Activated T-helper 2 cell treated with anti-CD3 and anti-CD28 coated beads, Interferon-gamma antibody, Interleukin-2, Interleukin-4, amounts not matched to agents 10 μg/mL and 5 μg/mL and 100 μg/mL, durations not matched to agents 14 hours and 24 hours and 36 hours (primary cell): ENCODE results near the gene EPHX1. TPM values are rescaled to one million over a fixed set of nuclear protein-coding genes. Genes with fewer than 3 reads are reported as not detected.
"Not testable (repeated sequence)": the region's sequence is repeated elsewhere in the genome, so short reads cannot be mapped to it uniquely, and the experiment has no call there.

Experiments
- DNase-seq: peaks from one replicate; pipeline ENCODE4 v3.0.0; 2021; ENCODE audit warnings: low spot score
- H3K27ac Mint-ChIP-seq: one replicate; pipeline ENCODE4 v1.8.0; 2021; ENCODE audit warnings: mixed read lengths
- H3K27me3 Mint-ChIP-seq: one replicate; pipeline ENCODE4 v1.8.0; 2021; ENCODE audit warnings: low read depth, mixed read lengths
- H3K36me3 Mint-ChIP-seq: one replicate; pipeline ENCODE4 v1.8.0; 2021; ENCODE audit warnings: low read depth, mixed read lengths
- H3K4me1 Mint-ChIP-seq: one replicate; pipeline ENCODE4 v1.8.0; 2021; ENCODE audit warnings: low read depth, mixed read lengths
- H3K4me3 Mint-ChIP-seq: one replicate; pipeline ENCODE4 v1.8.0; 2021; ENCODE audit warnings: low read depth, mild to moderate bottlenecking, moderate library complexity, mixed read lengths
- H3K9me3 Mint-ChIP-seq: one replicate; pipeline ENCODE4 v1.8.0; 2021; ENCODE audit warnings: mixed read lengths
- intact Hi-C: fragments of 100-400 bp; cut with micrococcal nuclease; formaldehyde crosslinking; loops from one replicate; pipeline ENCODE4 v1.15.1; 2023
- total RNA-seq: library from RNA; stranded (reverse); gene quantifications from 2 replicates; pipeline ENCODE4 v1.2.3, GENCODE V29; 2022

Gene EPHX1
- total RNA-seq, 1 donor from 2014 or later = 2.2 TPM

- peaks cover 38% of the 10 kb centered on the region for H3K36me3 Mint-ChIP-seq
- H3K27ac Mint-ChIP-seq = no peak overlapping the region
- DNase-seq = no peak
- peaks cover 19% of the 10 kb centered on the region for H3K4me1 Mint-ChIP-seq
- intact Hi-C loops = no loop called here
- no peaks in the 10 kb centered on the region for H3K9me3 Mint-ChIP-seq
- peak overlapping the region; percentile 43 for H3K4me3 Mint-ChIP-seq
- H3K27me3 Mint-ChIP-seq = no peaks in the 10 kb centered on the region
These were observed 29.3 kb upstream of the EPHX1 start for GRCh38 chr1:225780630-225781029.

- intact Hi-C loops, DNase-seq: not testable (repeated sequence)
These were observed 20.8 kb upstream of the EPHX1 start for GRCh38 chr1:225789142-225789541.

GRCh38 chr1:225794954-225795353, 15.0 kb upstream of the EPHX1 start:
- no peaks in the 10 kb centered on the region for H3K9me3 Mint-ChIP-seq
- H3K27ac Mint-ChIP-seq = no peak overlapping the region
- H3K36me3 Mint-ChIP-seq = peaks cover 53% of the 10 kb centered on the region
- H3K4me3 Mint-ChIP-seq = no peak overlapping the region
- no peaks in the 10 kb centered on the region for H3K4me1 Mint-ChIP-seq
- no peak for DNase-seq
- no peaks in the 10 kb centered on the region for H3K27me3 Mint-ChIP-seq
- intact Hi-C loops = no loop called here

More at GRCh38 chr1:225789142-225789541, 20.8 kb upstream of the EPHX1 start:
- H3K4me1 Mint-ChIP-seq, H3K9me3 Mint-ChIP-seq, H3K4me3 Mint-ChIP-seq, H3K27me3 Mint-ChIP-seq, H3K27ac Mint-ChIP-seq: not testable (repeated sequence)
- H3K36me3 Mint-ChIP-seq = peaks cover 78% of the 10 kb centered on the region

GRCh38 chr1:225796097-225796496, 13.8 kb upstream of the EPHX1 start:
- H3K9me3 Mint-ChIP-seq, H3K4me3 Mint-ChIP-seq, H3K27me3 Mint-ChIP-seq, intact Hi-C loops, DNase-seq, H3K27ac Mint-ChIP-seq, H3K4me1 Mint-ChIP-seq: not testable (repeated sequence)
- peaks cover 42% of the 10 kb centered on the region for H3K36me3 Mint-ChIP-seq

- H3K9me3 Mint-ChIP-seq, H3K27me3 Mint-ChIP-seq, DNase-seq, H3K36me3 Mint-ChIP-seq, H3K4me3 Mint-ChIP-seq, H3K27ac Mint-ChIP-seq, H3K4me1 Mint-ChIP-seq, intact Hi-C loops: not testable (repeated sequence)
These were observed 8.8 kb upstream of the EPHX1 start for GRCh38 chr1:225801146-225801545.

- intact Hi-C loops = no loop called here
- Mint-ChIP-seq H3K4me1 (peaks cover 4% of the 10 kb centered on the region), H3K27me3 (peaks cover 6% of the 10 kb centered on the region), H3K9me3 (no peaks in the 10 kb centered on the region), H3K27ac (no peak overlapping the region), H3K36me3 (no peaks in the 10 kb centered on the region), H3K4me3 (no peak overlapping the region)
- no peak for DNase-seq
These were observed 3.7 kb upstream of the EPHX1 start for GRCh38 chr1:225806249-225806648.

- intact Hi-C loops, H3K4me1 Mint-ChIP-seq, H3K4me3 Mint-ChIP-seq, DNase-seq, H3K27ac Mint-ChIP-seq, H3K9me3 Mint-ChIP-seq, H3K36me3 Mint-ChIP-seq: not testable (repeated sequence)
- H3K27me3 Mint-ChIP-seq = peaks cover 10% of the 10 kb centered on the region
These were observed 3.2 kb upstream of the EPHX1 start for GRCh38 chr1:225806736-225807135.

- H3K27me3 Mint-ChIP-seq = peaks cover 11% of the 10 kb centered on the region
- no peak overlapping the region for H3K4me3 Mint-ChIP-seq
These were observed 1.8 kb upstream of the EPHX1 start for GRCh38 chr1:225808136-225808535.

GRCh38 chr1:225810579-225811538, 935 bp downstream of the EPHX1 start:
- not testable (repeated sequence) for H3K4me1 Mint-ChIP-seq, H3K27ac Mint-ChIP-seq, H3K9me3 Mint-ChIP-seq, H3K36me3 Mint-ChIP-seq, DNase-seq
- peaks cover 11% of the 10 kb centered on the region for H3K27me3 Mint-ChIP-seq
- intact Hi-C loops = loop anchor here (5.0 kb wide), 2 partner anchors 34 to 86 kb away; partner anchors contain the start of gene SRP9
- peak overlapping the region; percentile 77 for H3K4me3 Mint-ChIP-seq

More at GRCh38 chr1:225808136-225808535, 1.8 kb upstream of the EPHX1 start:
- DNase-seq = no peak
- H3K9me3 Mint-ChIP-seq = no peaks in the 10 kb centered on the region
- H3K4me1 Mint-ChIP-seq = peaks cover 4% of the 10 kb centered on the region
- intact Hi-C loops = no loop called here
- H3K27ac Mint-ChIP-seq = no peak overlapping the region
- no peaks in the 10 kb centered on the region for H3K36me3 Mint-ChIP-seq

GRCh38 chr1:225811622-225812487, 1.9 kb downstream of the EPHX1 start:
- Mint-ChIP-seq H3K36me3 (no peaks in the 10 kb centered on the region), H3K4me1 (peaks cover 4% of the 10 kb centered on the region), H3K4me3 (no peak overlapping the region), H3K27ac (no peak overlapping the region), H3K9me3 (no peaks in the 10 kb centered on the region), H3K27me3 (peaks cover 11% of the 10 kb centered on the region)
- no peak for DNase-seq
- intact Hi-C loops = loop anchor here (5.0 kb wide), 2 partner anchors 35 to 85 kb away; partner anchors contain the start of gene SRP9

GRCh38 chr1:225812488-225813213, 2.7 kb downstream of the EPHX1 start:
- Mint-ChIP-seq H3K4me3 (no peak overlapping the region), H3K9me3 (no peaks in the 10 kb centered on the region), H3K27me3 (peaks cover 11% of the 10 kb centered on the region), H3K4me1 (peaks cover 6% of the 10 kb centered on the region), H3K27ac (no peak overlapping the region), H3K36me3 (no peaks in the 10 kb centered on the region)
- intact Hi-C loops = loop anchor here (5.0 kb wide), 2 partner anchors 35 to 85 kb away; partner anchors contain the start of gene SRP9
- no peak for DNase-seq
